ENCODE measurements around the gene ANKHD1. TPM values are rescaled to one million over a fixed set of nuclear protein-coding genes. Genes with fewer than 3 reads are reported as not detected.
"Not testable (repeated sequence)": the region's sequence is repeated elsewhere in the genome, so short reads cannot be mapped to it uniquely, and the experiment has no call there.

Gene ANKHD1
- total RNA-seq, 1 experiment from 2014 or later: 130 TPM

DNA sequence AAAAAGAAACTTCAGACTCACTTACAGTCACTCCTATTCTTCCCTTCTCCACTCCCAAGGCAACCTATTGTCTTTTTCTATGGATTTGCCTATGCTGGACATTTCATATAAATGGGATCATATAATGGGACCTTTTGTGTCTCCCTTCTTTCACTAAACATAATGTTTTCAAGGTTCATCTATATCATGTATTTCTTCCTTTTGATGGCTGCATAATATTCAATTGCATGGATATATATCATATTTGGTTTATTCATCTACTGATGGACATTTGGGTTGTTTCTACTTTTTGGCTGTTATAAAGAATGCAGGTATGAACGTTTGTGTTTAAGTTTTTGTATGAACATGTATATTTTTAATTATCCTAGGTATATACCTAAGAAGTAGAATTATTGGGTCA is 30.6 kb downstream of the ANKHD1 start:
- intact Hi-C loops (cut with micrococcal nuclease; ENCODE audit: unreplicated experiment): no loop called here
- BruUV-seq (replicated peaks): no TSS peak
- POLR2A ChIA-PET: no interaction called here

DNA sequence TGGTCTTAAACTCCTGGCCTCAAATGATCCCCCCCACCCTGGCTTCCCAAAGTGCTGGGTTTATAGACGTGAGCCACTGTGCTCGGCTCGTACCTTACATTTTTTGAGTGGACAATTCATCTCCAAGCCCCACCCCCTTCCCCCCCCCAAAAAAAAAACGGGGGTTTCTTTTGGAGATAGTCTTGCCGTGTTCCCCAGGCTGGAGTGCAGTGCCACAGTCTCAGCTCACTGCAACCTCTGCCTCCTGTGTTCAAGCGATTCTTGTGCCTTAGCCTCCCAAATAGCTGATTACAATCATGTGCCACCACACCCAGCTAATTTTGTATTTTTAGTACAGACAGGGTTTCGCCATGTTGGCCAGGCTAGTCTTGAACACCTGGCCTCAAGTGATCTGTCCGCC is 31.3 kb downstream of the ANKHD1 start:
- CTCF ChIA-PET: no interaction called here

More for the DNA sequence above, 30.6 kb downstream of the ANKHD1 start:
- Histone ChIP-seq H3K9me3 (no peaks in the 10 kb centered on the region), H3K27me3 (replicated peaks; ENCODE audit: control insufficient read depth, insufficient read depth, low read length) (no peaks in the 10 kb centered on the region), H3K36me3 (ENCODE audit: control insufficient read depth, insufficient read depth, low read length) (no peaks in the 10 kb centered on the region), H3K4me1 (no peaks in the 10 kb centered on the region; the same call in 1 of the 2 replicates), H3K4me3 (ENCODE audit: low read depth, low read length) (no peak overlapping the region)
- Mint-ChIP-seq H3K4me1 (ENCODE audit: low read depth, unreplicated experiment) (no peaks in the 10 kb centered on the region), H3K4me3 (ENCODE audit: unreplicated experiment) (no peak overlapping the region), H3K27ac (ENCODE audit: unreplicated experiment) (no peak overlapping the region), H3K27me3 (ENCODE audit: insufficient read depth, unreplicated experiment) (no peaks in the 10 kb centered on the region), H3K36me3 (ENCODE audit: insufficient read depth, unreplicated experiment) (peaks cover 16% of the 10 kb centered on the region), H3K9me3 (ENCODE audit: unreplicated experiment) (no peaks in the 10 kb centered on the region)
- no peak for DNase-seq
- CTCF ChIA-PET: interaction anchor here (0.5 kb wide), 1 partner anchor 215 kb away, joined by 3 read pairs; the partner anchor contains the start of genes IK and NDUFA2
- TF ChIP-seq, protein P1, sequence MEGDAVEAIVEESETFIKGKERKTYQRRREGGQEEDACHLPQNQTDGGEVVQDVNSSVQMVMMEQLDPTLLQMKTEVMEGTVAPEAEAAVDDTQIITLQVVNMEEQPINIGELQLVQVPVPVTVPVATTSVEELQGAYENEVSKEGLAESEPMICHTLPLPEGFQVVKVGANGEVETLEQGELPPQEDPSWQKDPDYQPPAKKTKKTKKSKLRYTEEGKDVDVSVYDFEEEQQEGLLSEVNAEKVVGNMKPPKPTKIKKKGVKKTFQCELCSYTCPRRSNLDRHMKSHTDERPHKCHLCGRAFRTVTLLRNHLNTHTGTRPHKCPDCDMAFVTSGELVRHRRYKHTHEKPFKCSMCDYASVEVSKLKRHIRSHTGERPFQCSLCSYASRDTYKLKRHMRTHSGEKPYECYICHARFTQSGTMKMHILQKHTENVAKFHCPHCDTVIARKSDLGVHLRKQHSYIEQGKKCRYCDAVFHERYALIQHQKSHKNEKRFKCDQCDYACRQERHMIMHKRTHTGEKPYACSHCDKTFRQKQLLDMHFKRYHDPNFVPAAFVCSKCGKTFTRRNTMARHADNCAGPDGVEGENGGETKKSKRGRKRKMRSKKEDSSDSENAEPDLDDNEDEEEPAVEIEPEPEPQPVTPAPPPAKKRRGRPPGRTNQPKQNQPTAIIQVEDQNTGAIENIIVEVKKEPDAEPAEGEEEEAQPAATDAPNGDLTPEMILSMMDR (IDR thresholded peaks at IDR 0.05; ENCODE audit: insufficient read depth in 1 of 2, low read depth in 1 of 2, low read length in 1 of 2, severe bottlenecking in 1 of 2, unreplicated experiment in 1 of 2): no peak

DNA sequence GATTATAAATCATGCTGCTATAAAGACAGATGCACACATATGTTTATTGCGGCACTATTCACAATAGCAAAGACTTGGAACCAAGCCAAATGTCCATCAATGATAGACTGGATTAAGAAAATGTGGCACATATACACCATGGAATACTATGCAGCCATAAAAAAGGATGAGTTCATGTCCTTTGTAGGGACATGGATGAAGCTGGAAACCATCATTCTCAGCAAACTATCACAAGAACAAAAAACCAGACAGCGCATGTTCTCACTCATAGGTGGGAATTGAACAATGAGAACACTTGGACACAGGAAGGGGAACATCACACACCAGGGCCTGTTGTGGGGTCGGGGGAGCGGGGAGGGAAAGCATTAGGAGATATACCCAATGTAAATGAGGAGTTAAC is 55.7 kb downstream of the ANKHD1 start:
- intact Hi-C loops (cut with micrococcal nuclease; ENCODE audit: unreplicated experiment); H3K9me3 ChIP-seq; H3K36me3 ChIP-seq (ENCODE audit: control insufficient read depth, insufficient read depth, low read length); H3K4me1 ChIP-seq; H3K4me1 Mint-ChIP-seq (ENCODE audit: low read depth, unreplicated experiment); H3K27me3 Mint-ChIP-seq (ENCODE audit: insufficient read depth, unreplicated experiment); POLR2A ChIA-PET; H3K4me3 Mint-ChIP-seq (ENCODE audit: unreplicated experiment); H3K4me3 ChIP-seq (ENCODE audit: low read depth, low read length); CTCF ChIA-PET; BruUV-seq (replicated peaks); DNase-seq; H3K27ac Mint-ChIP-seq (ENCODE audit: unreplicated experiment); H3K27me3 ChIP-seq (replicated peaks; ENCODE audit: control insufficient read depth, insufficient read depth, low read length): not testable (repeated sequence)
- Mint-ChIP-seq H3K36me3 (ENCODE audit: insufficient read depth, unreplicated experiment) (peaks cover 77% of the 10 kb centered on the region), H3K9me3 (ENCODE audit: unreplicated experiment) (peaks cover 13% of the 10 kb centered on the region)

More for the DNA sequence above, 31.3 kb downstream of the ANKHD1 start:
- Mint-ChIP-seq H3K27me3 (ENCODE audit: insufficient read depth, unreplicated experiment) (no peaks in the 10 kb centered on the region), H3K4me1 (ENCODE audit: low read depth, unreplicated experiment) (no peaks in the 10 kb centered on the region), H3K27ac (ENCODE audit: unreplicated experiment) (no peak overlapping the region), H3K9me3 (ENCODE audit: unreplicated experiment) (no peaks in the 10 kb centered on the region), H3K4me3 (ENCODE audit: unreplicated experiment) (no peak overlapping the region), H3K36me3 (ENCODE audit: insufficient read depth, unreplicated experiment) (peaks cover 18% of the 10 kb centered on the region)
- no peak for DNase-seq
- H3K27me3 ChIP-seq (replicated peaks; ENCODE audit: control insufficient read depth, insufficient read depth, low read length): no peaks in the 10 kb centered on the region
- no peaks in the 10 kb centered on the region for H3K9me3 ChIP-seq
- POLR2A ChIA-PET: no interaction called here
- TF ChIP-seq, protein P1 (IDR thresholded peaks at IDR 0.05; ENCODE audit: insufficient read depth in 1 of 2, low read depth in 1 of 2, low read length in 1 of 2, severe bottlenecking in 1 of 2, unreplicated experiment in 1 of 2): no peak
- no peaks in the 10 kb centered on the region for H3K36me3 ChIP-seq (ENCODE audit: control insufficient read depth, insufficient read depth, low read length)
- no peak overlapping the region for H3K4me3 ChIP-seq (ENCODE audit: low read depth, low read length)
- H3K4me1 ChIP-seq: no peaks in the 10 kb centered on the region; the same call in 1 of the 2 replicates
- BruUV-seq (replicated peaks): no TSS peak
- intact Hi-C loops (cut with micrococcal nuclease; ENCODE audit: unreplicated experiment): no loop called here
